Prostate gland (tissue), 2 donors: ENCODE data around the gene CORO1A. TPM values are rescaled to one million over a fixed set of nuclear protein-coding genes. Genes with fewer than 3 reads are reported as not detected.

Source experiments
- DNase-seq: peaks from one replicate; pipeline ENCODE4 v3.0.0-alpha.2; 2019; ENCODE audit warnings: low spot score
- H3K27ac ChIP-seq, 2 donors: fragments of 200-600 bp; sonication (generic); 2 replicates each; pipeline ENCODE4 v1.5.1; 2017 to 2019
- H3K27me3 ChIP-seq: fragments of 200-600 bp; sonication (generic); replicated peaks from 2 replicates; pipeline ENCODE4 v1.5.1; 2019; ENCODE audit not compliant: insufficient read depth
- H3K36me3 ChIP-seq, 2 donors: fragments of 200-600 bp; sonication (generic); 1 replicate in 1 of 2; 2 replicates in 1 of 2; pipeline versions ENCODE4 v1.5.1 to v1.8.1; 2017 to 2019
- H3K4me1 ChIP-seq: fragments of 200-600 bp; sonication (generic); replicated peaks from 2 replicates; pipeline ENCODE4 v1.5.1; 2019
- H3K4me3 ChIP-seq, 2 donors: fragments of 200-600 bp; sonication (generic); 2 replicates each; pipeline ENCODE4 v1.5.1; 2017 to 2019
- H3K9me3 ChIP-seq: fragments of 200-600 bp; sonication (generic); 2 replicates; pipeline ENCODE4 v1.5.1; 2017
- CTCF ChIP-seq, 4 experiments: fragments of 200-600 bp in 2 of 4; fragments of 450-650 bp in 2 of 4; sonication (generic) in 2 of 4; IDR thresholded peaks; 1 replicate in 3 of 4; 2 replicates in 1 of 4; pipeline ENCODE4 v1.5.1; 2016 to 2019; ENCODE audit warnings: antibody characterized with exemption in 4 of 4, mild to moderate bottlenecking in 2 of 4, moderate library complexity in 2 of 4
- POLR2A ChIP-seq: fragments of 450-650 bp; IDR thresholded peaks from one replicate; pipeline ENCODE4 v1.6.1; 2016; ENCODE audit warnings: antibody characterized with exemption, mild to moderate bottlenecking
- POLR2AphosphoS5 ChIP-seq: sonication (generic); formaldehyde crosslinking; IDR thresholded peaks from one replicate; pipeline ENCODE4 v1.6.1; 2017; ENCODE audit warnings: antibody characterized with exemption
- WGBS: methylation state at CpG from one replicate; pipeline ENCODE4 v1.1.5; 2018; 5-methylcytosine and 5-hydroxymethylcytosine counted together
- intact Hi-C: fragments of 100-400 bp; cut with DNase I; formaldehyde crosslinking; loops from one replicate; pipeline ENCODE4 v1.14.2; 2022
- total RNA-seq, 2 donors: library from RNA; depleted of rRNA; stranded (reverse); fragments of >200 nt; gene quantifications; one replicate each; pipeline ENCODE4 v1.1.0, GENCODE V29; 2016

Gene CORO1A
- 10 to 100 TPM in 1 of 2 donors, 1 to 10 TPM in 1; 8.9 to 14.7 TPM for total RNA-seq

- peak within 1 kb of the TSS; percentile 59 to 67 for H3K27ac ChIP-seq
- TF ChIP-seq POLR2A (peak; percentile 30), POLR2AphosphoS5 (peak; percentile 17), CTCF (IDR thresholded peaks at IDR 0.05) (no peak)
- H3K9me3 ChIP-seq: no peaks in the 10 kb centered on the region
- no peaks in the 10 kb centered on the region for H3K27me3 ChIP-seq
- peak within 1 kb of the TSS; percentile 48 to 49 for H3K4me3 ChIP-seq
- WGBS: under 1% methylated on average over 58 of the region's 81 CpGs
- H3K4me1 ChIP-seq: no peaks in the 10 kb centered on the region
- peak; percentile 77 for DNase-seq
- intact Hi-C loops: no loop called here
- no peaks in the 10 kb centered on the region for H3K36me3 ChIP-seq
Observed at GRCh38 chr16:30183233-30184095, at the start of gene CORO1A. TSS of gene CORO1A (plus strand) at chr16:30183602. CDS start at chr16:30185210, 1,608 bp downstream.

- no peak overlapping the region for H3K4me3 ChIP-seq
- H3K27ac ChIP-seq: no peak overlapping the region
- intact Hi-C loops: no loop called here
Observed at GRCh38 chr16:30136971-30137605, 46.3 kb upstream of the CORO1A start.

GRCh38 chr16:30137897-30138296 is 45.5 kb upstream of the CORO1A start:
- WGBS: 67% methylated on average over 8 of the region's 8 CpGs
- no peaks in the 10 kb centered on the region for H3K9me3 ChIP-seq
- intact Hi-C loops: no loop called here

More at GRCh38 chr16:30136971-30137605, 46.3 kb upstream of the CORO1A start:
- 40% methylated on average over 11 of the region's 11 CpGs for WGBS
- H3K27me3 ChIP-seq: no peaks in the 10 kb centered on the region
- H3K4me1 ChIP-seq: no peaks in the 10 kb centered on the region
- H3K36me3 ChIP-seq: no peaks in the 10 kb centered on the region
- no peak for DNase-seq
- H3K9me3 ChIP-seq: no peaks in the 10 kb centered on the region
- TF ChIP-seq POLR2AphosphoS5 (peak; percentile 16), POLR2A (no peak)

GRCh38 chr16:30139583-30140481 is 43.6 kb upstream of the CORO1A start:
- Histone ChIP-seq H3K27me3 (no peaks in the 10 kb centered on the region), H3K9me3 (no peaks in the 10 kb centered on the region), H3K4me1 (no peaks in the 10 kb centered on the region), H3K27ac (no peak overlapping the region), H3K36me3 (no peaks in the 10 kb centered on the region), H3K4me3 (no peak overlapping the region)
- no peak for TF ChIP-seq CTCF (IDR thresholded peaks at IDR 0.05)
- no peak for TF ChIP-seq POLR2AphosphoS5
- no peak for TF ChIP-seq POLR2A
- 75% methylated on average over 13 of the region's 13 CpGs for WGBS
- DNase-seq: no peak
- intact Hi-C loops: no loop called here

More at GRCh38 chr16:30137897-30138296, 45.5 kb upstream of the CORO1A start:
- H3K4me3 ChIP-seq: no peak overlapping the region
- TF ChIP-seq POLR2AphosphoS5 (no peak), POLR2A (no peak)
- DNase-seq: no peak
- H3K27ac ChIP-seq: no peak overlapping the region
- no peaks in the 10 kb centered on the region for H3K27me3 ChIP-seq
- no peaks in the 10 kb centered on the region for H3K4me1 ChIP-seq
- H3K36me3 ChIP-seq: no peaks in the 10 kb centered on the region

GRCh38 chr16:30141750-30142149 is 41.7 kb upstream of the CORO1A start:
- Histone ChIP-seq H3K9me3 (no peaks in the 10 kb centered on the region), H3K4me1 (no peaks in the 10 kb centered on the region), H3K4me3 (no peak overlapping the region), H3K27ac (no peak overlapping the region), H3K36me3 (no peaks in the 10 kb centered on the region), H3K27me3 (no peaks in the 10 kb centered on the region)
- 98% methylated on average over 2 of the region's 2 CpGs for WGBS
- DNase-seq: no peak
- intact Hi-C loops: no loop called here
- no peak for TF ChIP-seq POLR2A
- no peak for TF ChIP-seq POLR2AphosphoS5
- TF ChIP-seq CTCF (IDR thresholded peaks at IDR 0.05): no peak
